A549 (cell line): ENCODE results near the gene PGBD5. TPM values are rescaled to one million over a fixed set of nuclear protein-coding genes. Genes with fewer than 3 reads are reported as not detected.

Source experiments
- ATAC-seq, 2 experiments: fragments of 200-7000 bp in 1 of 2; fragments of >200 bp in 1 of 2; cut with Nextera tagmentation in 1 of 2; cut with Tn5 transposase in 1 of 2; 3 replicates each; pipeline versions ENCODE4 v1.8.0 to v1.9.1; 2018 to 2020; ENCODE audit warnings: mild to moderate bottlenecking in 1 of 2, moderate library complexity in 1 of 2
- CTCF ChIA-PET: fragments of 300-600 bp; sonication (Branson Sonifier 250); formaldehyde crosslinking; extraction: SDS; loops from one replicate; lab custom pipeline; 2021; ENCODE audit warnings: antibody characterized with exemption, inconsistent platforms; lab: Yijun Ruan, JAX
- POLR2A ChIA-PET: fragments of 350-600 bp; formaldehyde crosslinking; extraction: SDS; loops from one replicate; lab custom pipeline; 2021; ENCODE audit warnings: antibody characterized with exemption, inconsistent platforms; lab: Yijun Ruan, JAX
- DNase-seq, 2 experiments: peaks; one replicate each; pipeline versions ENCODE4 v3.0.0 to v3.0.0-alpha.2; 2011 to 2016; ENCODE audit warnings: low read depth in 1 of 2, low spot score in 1 of 2
- FAIRE-seq: peaks from 2 replicates; lab custom pipeline; 2011; peaks lifted over from hg19 to GRCh38; lab: Jason Lieb, UNC
- H3K27ac ChIP-seq, 2 experiments: fragments of >200 bp; sonication (Bioruptor Twin); formaldehyde crosslinking; 3 replicates each; pipeline ENCODE4 v1.5.1; 2016 to 2017
- H3K4me1 ChIP-seq: fragments of >200 bp; sonication (Bioruptor Twin); formaldehyde crosslinking; 3 replicates; pipeline ENCODE4 v1.6.1; 2016
- H3K4me2 ChIP-seq: fragments of >200 bp; sonication (Bioruptor Twin); formaldehyde crosslinking; 3 replicates; pipeline ENCODE4 v1.6.1; 2016
- H3K4me3 ChIP-seq: fragments of >200 bp; sonication (Bioruptor Twin); formaldehyde crosslinking; 3 replicates; pipeline ENCODE4 v1.5.1; 2016
- H3K9me3 ChIP-seq: fragments of >200 bp; sonication (Bioruptor Twin); formaldehyde crosslinking; 3 replicates; pipeline ENCODE4 v1.6.1; 2016
- CTCF ChIP-seq: fragments of >200 bp; sonication (Bioruptor Twin); formaldehyde crosslinking; IDR thresholded peaks from 3 replicates; pipeline ENCODE4 v1.5.1; 2016
- E2F6 ChIP-seq: IDR thresholded peaks from 2 replicates; pipeline ENCODE4 v1.6.1; 2012; ENCODE audit warnings: low read depth, borderline replicate concordance
- EHF ChIP-seq: fragments of 250-450 bp; sonication (Bioruptor Pico); IDR thresholded peaks from 2 replicates; pipeline ENCODE4 v1.5.0; 2020; ENCODE audit warnings: mild to moderate bottlenecking
- ELK1 ChIP-seq: fragments of 150-350 bp; IDR thresholded peaks from 2 replicates; pipeline ENCODE4 v1.6.1; 2014; ENCODE audit warnings: low read depth, mild to moderate bottlenecking, low read length
- ESRRA ChIP-seq: fragments of 150-350 bp; IDR thresholded peaks from 2 replicates; pipeline ENCODE4 v1.6.1; 2014; ENCODE audit warnings: mild to moderate bottlenecking, low read length, borderline replicate concordance
- FOXS1 ChIP-seq: fragments of 250-450 bp; sonication (Bioruptor Pico); IDR thresholded peaks from 2 replicates; pipeline ENCODE4 v1.5.0; 2020; ENCODE audit warnings: mild to moderate bottlenecking, moderate library complexity
- HDAC2 ChIP-seq: fragments of 200-600 bp; sonication (generic); IDR thresholded peaks from 2 replicates; pipeline ENCODE4 v1.6.1; 2016
- HEYL ChIP-seq: fragments of 250-450 bp; sonication (Bioruptor Pico); IDR thresholded peaks from 2 replicates; pipeline ENCODE4 v1.8.0; 2021; ENCODE audit warnings: mild to moderate bottlenecking, moderate library complexity
- HOXB5 ChIP-seq: fragments of 250-450 bp; sonication (Bioruptor Pico); IDR thresholded peaks from 2 replicates; pipeline ENCODE4 v1.5.0; 2020; ENCODE audit warnings: mild to moderate bottlenecking, moderate library complexity
- JUN ChIP-seq, 2 experiments: fragments of >200 bp; sonication (Bioruptor Twin); formaldehyde crosslinking; IDR thresholded peaks; 2 replicates in 1 of 2; 3 replicates in 1 of 2; pipeline ENCODE4 v1.6.1; 2016 to 2017
- JUNB ChIP-seq: fragments of >200 bp; sonication (Bioruptor Twin); formaldehyde crosslinking; IDR thresholded peaks from 2 replicates; pipeline ENCODE4 v1.6.1; 2016
- MAFK ChIP-seq: fragments of 450-650 bp; IDR thresholded peaks from 2 replicates; pipeline ENCODE4 v1.6.1; 2014; ENCODE audit not compliant: partially characterized antibody
- RAD21 ChIP-seq, 2 experiments: fragments of >200 bp in 1 of 2; sonication (Bioruptor Twin) in 1 of 2; formaldehyde crosslinking in 1 of 2; IDR thresholded peaks in 1 of 2; conservative IDR thresholded peaks in 1 of 2; 2 replicates in 1 of 2; 3 replicates in 1 of 2; pipeline ENCODE4 v1.6.1; 2012 to 2018; ENCODE audit warnings: inconsistent platforms in 1 of 2
- RARB ChIP-seq: fragments of 250-450 bp; sonication (Bioruptor Pico); IDR thresholded peaks from 2 replicates; pipeline ENCODE4 v1.8.0; 2021; ENCODE audit warnings: mild to moderate bottlenecking, moderate library complexity
- REST ChIP-seq: fragments of 200-600 bp; sonication (generic); IDR thresholded peaks from 2 replicates; pipeline ENCODE4 v1.6.1; 2016; ENCODE audit warnings: antibody characterized with exemption, mild to moderate bottlenecking, moderate library complexity
- SREBF2 ChIP-seq: fragments of 450-650 bp; IDR thresholded peaks from 2 replicates; pipeline ENCODE4 v1.6.1; 2014; ENCODE audit warnings: mild to moderate bottlenecking, moderate library complexity
- TP53 ChIP-seq: fragments of 250-450 bp; sonication (Bioruptor Pico); IDR thresholded peaks from 2 replicates; pipeline ENCODE4 v1.5.0; 2021; ENCODE audit warnings: mild to moderate bottlenecking, moderate library complexity
- WGBS: methylation state at CpG from one replicate; pipeline ENCODE4 v1.1.6; 2017; ENCODE audit errors: missing lambda C conversion rate; 5-methylcytosine and 5-hydroxymethylcytosine counted together
- polyA plus RNA-seq, 4 experiments: library from polyadenylated mRNA; depleted of rRNA in 3 of 4; stranded (reverse); fragments of >200 nt; fragmentation: RNase III in 1 of 4; extraction: RNeasy Plus Mini Kit Qiagen cat#74134 plus additional on column Dnase treatment in 1 of 4; gene quantifications; 2 replicates in 3 of 4; 3 replicates in 1 of 4; pipeline ENCODE4 v1.2.3, GENCODE V29; 2011 to 2017

Gene PGBD5
- polyA plus RNA-seq, 2 of the 4 experiments (the other 2 are of a cell fraction) = 0.04 to 0.66 TPM

- ChIA-PET CTCF (interaction anchor here (0.6 to 1.2 kb wide), 3 partner anchors 10 to 641 kb away, joined by 3 to 4 read pairs (median 3); no protein-coding TSS in a partner anchor), POLR2A (no interaction called here)
- Histone ChIP-seq H3K9me3 (no peaks in the 10 kb centered on the region), H3K27ac (no peak overlapping the region), H3K4me2 (no peak overlapping the region), H3K4me3 (no peak overlapping the region)
- DNase-seq = no peak
- TF ChIP-seq JUN (IDR thresholded peaks at IDR 0.05) = no peak
- TF ChIP-seq, all 56 proteins: peak for 0
- whole genome bisulfite sequencing = 81% methylated on average over 6 of the region's 6 CpGs
- FAIRE-seq (no peak), ATAC-seq (no peak)
- no peaks in the 10 kb centered on the region for H3K4me1 ChIP-seq
These were observed 124.3 kb downstream of the PGBD5 start for GRCh38 chr1:230301822-230302221.

- no peak overlapping the region for H3K4me3 ChIP-seq
- POLR2A ChIA-PET = no interaction called here
- TF ChIP-seq EHF (CRISPR knock-in tag) = no peak
- no peak for TF ChIP-seq RAD21 (conservative IDR thresholded peaks at IDR 0.05 in 1 of 2, IDR thresholded peaks at IDR 0.05 in 1 of 2)
- TF ChIP-seq REST = no peak
- no peak for TF ChIP-seq RARB (CRISPR knock-in tag)
- FAIRE-seq (no peak), DNase-seq (no peak), ATAC-seq (no peak)
- no peaks in the 10 kb centered on the region for H3K4me1 ChIP-seq
- H3K27ac ChIP-seq = no peak overlapping the region
- no peak overlapping the region for H3K4me2 ChIP-seq
- CTCF ChIA-PET = interaction anchor here (0.6 to 1.2 kb wide), 3 partner anchors 9 to 640 kb away, joined by 3 to 4 read pairs (median 3); no protein-coding TSS in a partner anchor
- WGBS = 81% methylated on average over 8 of the region's 8 CpGs
- H3K9me3 ChIP-seq = no peaks in the 10 kb centered on the region
These were observed 124.8 kb downstream of the PGBD5 start for GRCh38 chr1:230301322-230301721.

GRCh38 chr1:230300322-230301301, 125.5 kb downstream of the PGBD5 start:
- CTCF ChIA-PET = interaction anchor here (0.6 to 1.3 kb wide), 5 partner anchors 10 to 605 kb away, joined by 3 to 4 read pairs (median 3); no protein-coding TSS in a partner anchor
- FAIRE-seq = no peak
- H3K4me1 ChIP-seq = no peaks in the 10 kb centered on the region
- 71% methylated on average over 23 of the region's 26 CpGs for WGBS
- ATAC-seq = 0 out of 6 replicates have a peak, but pooled peaks of 1 of the 2 experiments have one; percentile 8
- H3K4me3 ChIP-seq = no peak overlapping the region
- DNase-seq = no peak
- no peak overlapping the region for H3K4me2 ChIP-seq
- POLR2A ChIA-PET = no interaction called here
- no peaks in the 10 kb centered on the region for H3K9me3 ChIP-seq
- H3K27ac ChIP-seq = no peak overlapping the region
- no peak for TF ChIP-seq RARB (CRISPR knock-in tag)
- TF ChIP-seq HOXB5 (CRISPR knock-in tag) = no peak

- WGBS = 64% methylated on average over 15 of the region's 15 CpGs
- Histone ChIP-seq H3K4me3 (no peak overlapping the region), H3K27ac (no peak overlapping the region), H3K4me1 (no peaks in the 10 kb centered on the region), H3K9me3 (no peaks in the 10 kb centered on the region), H3K4me2 (no peak overlapping the region)
- ChIA-PET CTCF (interaction anchor here (0.6 to 1.3 kb wide), 3 partner anchors 10 to 603 kb away, joined by 3 read pairs; no protein-coding TSS in a partner anchor), POLR2A (no interaction called here)
- DNase-seq = no peak
- TF ChIP-seq HOXB5 (CRISPR knock-in tag) = no peak
- TF ChIP-seq SREBF2 = no peak
- TF ChIP-seq CTCF = no peak
- TF ChIP-seq HEYL = no peak
- TF ChIP-seq JUNB = no peak
- no peak for TF ChIP-seq FOXS1
- no peak for TF ChIP-seq MAFK
- no peak for TF ChIP-seq E2F6
- no peak for TF ChIP-seq TP53 (CRISPR knock-in tag)
- no peak for TF ChIP-seq ESRRA
- TF ChIP-seq ELK1 = no peak
- no peak for TF ChIP-seq HDAC2
- ATAC-seq = no peak
- no peak for FAIRE-seq
These were observed 126.7 kb downstream of the PGBD5 start for GRCh38 chr1:230299191-230300006.
